Dermis blood vessel endothelial cell (primary cell): ENCODE data around the gene RPL4. TPM values are rescaled to one million over a fixed set of nuclear protein-coding genes. Genes with fewer than 3 reads are reported as not detected.
A peak's percentile ranks its signal among the peaks of the same experiment; 100 is the strongest.
"Not testable (repeated sequence)": the region's sequence is repeated elsewhere in the genome, so short reads cannot be mapped to it uniquely, and the experiment has no call there.

Experiments used
- DNase-seq: peaks from one replicate; pipeline ENCODE4 v3.0.0; 2010
- total RNA-seq: library from RNA; depleted of rRNA; stranded (reverse); fragments of >200 nt; gene quantifications from 2 replicates; pipeline ENCODE4 v1.2.3, GENCODE V29; 2014

The RPL4 gene
- total RNA-seq, result 1,741 and 3,818 TPM in 2 replicates

DNA sequence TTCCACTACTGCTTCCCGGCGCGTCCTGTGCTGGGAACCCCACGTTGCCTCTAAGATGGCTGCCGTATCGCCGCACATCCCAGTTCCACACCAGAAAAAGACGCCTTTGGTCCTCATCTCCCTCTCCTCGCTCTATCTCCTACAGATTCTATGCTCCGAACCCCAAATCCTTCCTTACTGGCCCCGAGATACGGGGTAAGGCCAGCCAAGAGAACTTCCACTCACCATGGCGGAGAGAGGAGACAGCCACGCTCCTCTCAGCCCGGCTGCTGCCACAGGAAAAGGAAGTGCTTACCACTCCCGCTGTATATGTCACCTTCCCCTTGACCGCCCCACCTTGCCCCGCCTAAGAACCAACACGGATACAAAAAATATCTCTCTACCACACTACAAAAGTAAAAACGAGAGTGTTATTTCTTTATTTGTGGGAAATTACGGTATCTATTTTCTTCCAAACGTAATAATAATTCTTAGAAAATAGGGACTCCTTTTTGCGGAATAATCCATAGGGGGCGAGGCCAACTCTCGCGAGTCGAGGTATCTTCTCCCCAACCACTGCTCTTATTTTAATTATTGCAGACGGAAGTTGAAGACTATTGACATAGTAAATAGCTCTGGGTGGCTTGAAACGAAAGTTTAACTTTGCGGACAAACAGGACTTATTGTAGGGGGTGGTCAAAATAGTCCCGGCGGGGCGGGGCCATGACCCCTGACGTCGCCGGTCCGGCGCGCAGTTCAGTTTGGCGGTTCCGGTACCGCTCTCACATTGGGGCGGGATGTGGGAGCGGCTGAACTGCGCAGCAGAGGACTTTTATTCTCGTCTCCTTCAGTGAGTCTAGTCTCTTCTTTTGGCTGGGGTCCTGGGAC is at the start of gene RPL4, which contains the start of gene ZWILCH:
TSS of gene RPL4 (minus strand) at position 293 of the 867 bp plus-strand sequence. CDS start at position 228, 65 bp downstream.
TSS of gene ZWILCH (plus strand) at position 764 of the 867 bp plus-strand sequence. CDS start at position 777, 13 bp downstream.
- DNase-seq, result peak; percentile 87

DNA sequence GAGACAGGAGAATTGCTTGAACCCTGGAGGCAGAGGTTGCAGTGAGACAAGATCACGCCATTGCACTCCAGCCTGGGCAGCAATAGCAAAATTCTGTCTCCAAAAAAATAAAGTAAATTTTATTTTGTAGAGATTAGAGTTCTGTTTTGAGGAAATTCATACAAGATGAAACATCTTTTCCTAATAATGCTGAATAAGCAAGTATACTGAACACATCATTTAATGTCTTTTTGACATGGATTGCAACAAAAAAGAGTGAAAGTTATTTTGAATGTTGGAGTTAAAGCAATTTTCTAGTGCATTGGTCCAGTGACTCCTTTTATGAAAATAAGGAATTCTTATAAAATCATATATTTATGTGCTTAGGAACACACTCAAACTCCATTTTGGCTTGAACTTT is 40.6 kb upstream of the RPL4 start:
- no peak for DNase-seq

DNA sequence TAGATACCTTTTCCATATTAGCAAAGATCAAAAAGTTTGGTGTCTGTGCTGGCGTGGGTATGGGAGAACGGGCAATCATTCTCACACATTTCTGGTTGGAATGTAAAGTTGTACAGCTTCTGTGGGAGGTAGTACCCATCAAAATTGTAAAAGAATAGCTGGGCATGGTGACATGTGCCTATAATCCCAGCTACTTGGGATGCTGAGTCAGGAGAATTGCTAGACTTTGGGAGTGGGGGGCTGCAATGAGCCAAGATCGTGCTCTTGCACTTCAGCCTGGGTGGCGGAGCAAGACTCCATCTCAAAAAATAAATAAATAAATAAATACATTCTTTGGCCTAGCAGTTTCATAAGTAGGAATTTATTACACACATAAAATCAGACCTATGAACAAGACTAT is 38.2 kb upstream of the RPL4 start:
- DNase-seq, result no peak

DNA sequence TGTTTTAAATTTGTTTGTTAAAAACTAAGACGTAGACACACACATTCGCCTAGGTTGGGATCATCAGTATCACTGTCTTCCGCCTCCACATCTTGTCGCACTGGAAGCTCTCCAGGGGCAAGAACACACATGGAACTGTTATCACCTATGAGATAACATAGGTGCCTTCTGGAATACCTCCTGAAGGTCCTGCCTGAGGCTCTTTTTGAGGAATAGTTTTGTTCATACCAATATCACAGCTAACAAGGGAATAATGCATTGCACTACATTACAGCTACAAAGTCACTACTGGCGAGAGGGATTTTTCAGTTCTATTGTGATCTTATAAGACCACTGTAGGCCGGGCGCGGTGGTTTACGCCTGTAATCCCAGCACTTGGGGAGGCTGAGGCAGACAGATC is 30.4 kb upstream of the RPL4 start:
- no peak for DNase-seq

DNA sequence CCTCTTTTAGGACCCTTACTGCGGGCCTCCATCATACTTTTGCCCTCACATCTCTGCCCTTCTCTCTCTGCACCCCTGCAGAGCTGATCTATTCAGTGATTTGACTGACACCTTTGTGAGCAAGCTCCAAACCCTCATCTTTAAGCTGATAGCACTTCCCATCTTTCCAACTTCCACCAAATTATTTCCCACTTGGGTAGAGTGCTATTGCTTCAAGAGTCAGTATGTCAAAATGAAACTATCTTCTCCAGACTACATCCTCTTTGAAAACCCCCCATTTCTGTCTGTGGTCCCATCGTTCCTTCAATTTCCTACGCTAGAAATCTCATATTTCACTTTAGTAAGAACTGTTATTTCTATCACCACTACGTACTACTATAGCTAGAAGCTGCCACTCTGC is 20.2 kb upstream of the RPL4 start:
- DNase-seq, result no peak

DNA sequence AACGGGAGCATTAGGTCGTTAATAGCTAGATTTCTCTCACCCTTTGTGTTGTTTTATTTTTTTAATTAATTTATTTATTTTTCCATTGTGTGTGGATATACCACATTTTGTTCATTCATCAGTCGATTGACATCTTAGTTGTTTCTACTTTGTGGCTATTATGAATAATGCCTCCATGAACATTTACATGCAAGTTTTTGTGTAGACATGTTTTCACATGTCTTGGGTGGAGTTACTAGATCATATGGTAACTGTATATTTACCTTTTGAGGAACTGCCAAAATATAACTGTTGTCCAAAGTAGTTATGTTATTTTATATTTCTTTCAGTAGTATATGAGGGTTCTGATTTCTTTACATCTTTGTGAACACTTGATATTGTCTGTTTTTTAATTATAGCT is 19.3 kb upstream of the RPL4 start:
- no peak for DNase-seq

DNA sequence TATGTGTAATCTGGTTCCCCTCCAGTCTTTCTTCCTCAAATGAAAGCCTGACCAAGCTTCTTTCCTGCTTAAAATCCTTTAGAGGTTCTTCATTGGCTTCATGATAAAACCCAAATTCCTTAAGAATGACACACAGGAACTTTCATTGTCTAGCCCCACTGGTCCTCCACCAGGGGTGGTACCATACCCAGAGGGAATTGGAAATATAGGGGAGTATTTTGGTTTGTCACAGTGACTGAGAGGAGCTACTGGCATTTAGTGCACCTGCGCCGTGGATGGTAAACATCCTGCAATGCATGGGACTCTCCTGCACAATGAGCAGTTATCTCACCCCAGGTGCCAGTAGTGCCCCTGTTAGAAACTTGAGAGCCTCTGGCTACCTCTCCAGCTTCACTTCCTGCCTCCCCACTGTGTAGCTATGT is 11.3 kb upstream of the RPL4 start:
- DNase-seq, result peak; percentile 55

DNA sequence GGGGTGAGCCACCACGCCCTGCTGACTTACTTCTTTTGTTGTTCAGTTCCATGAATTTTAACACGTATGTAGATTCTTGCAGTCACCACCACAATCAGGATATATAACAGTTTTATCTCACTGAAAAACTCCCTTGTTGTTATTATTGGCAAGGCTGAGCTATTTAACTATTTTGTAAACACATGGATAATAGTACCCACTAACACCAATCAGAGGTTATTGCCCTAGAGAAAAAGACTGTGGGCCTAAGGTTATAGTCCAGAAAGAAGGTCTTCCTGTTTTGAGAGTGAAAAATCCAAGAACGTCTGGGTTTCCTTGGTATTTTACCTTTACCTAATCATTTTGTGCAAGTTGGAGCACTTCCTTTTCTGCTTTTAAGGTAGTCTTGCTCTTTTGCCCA is 9.9 kb upstream of the RPL4 start:
- DNase-seq, result peak; percentile 33

DNA sequence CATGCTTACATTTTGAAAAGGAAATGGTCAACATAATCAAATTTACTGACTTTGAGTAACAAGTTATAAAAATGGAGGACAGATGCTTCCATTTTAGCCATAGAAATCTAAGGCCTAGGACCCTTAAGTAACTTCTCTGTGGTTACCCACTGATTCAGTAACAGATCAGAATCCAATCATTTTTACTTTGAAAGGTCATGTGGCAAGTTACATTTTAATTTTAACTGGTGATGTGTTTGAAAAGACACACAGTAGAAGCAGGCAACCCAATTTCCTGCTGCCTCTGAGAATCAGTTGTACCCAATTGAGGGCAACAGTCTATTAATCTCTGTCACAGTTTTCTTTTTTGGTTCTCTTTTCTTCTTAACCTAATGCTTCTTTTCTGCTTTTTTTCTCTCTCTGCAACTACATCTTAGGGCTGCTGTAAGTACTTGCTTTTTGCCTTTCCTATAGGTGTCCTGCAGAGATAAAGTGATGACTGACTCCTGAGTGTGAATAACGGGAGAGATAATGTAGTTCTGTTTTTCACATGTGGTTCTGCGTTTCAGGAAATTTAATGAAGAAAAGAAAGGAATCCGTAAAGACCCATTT is 3.7 kb upstream of the RPL4 start:
- DNase-seq, result no peak

DNA sequence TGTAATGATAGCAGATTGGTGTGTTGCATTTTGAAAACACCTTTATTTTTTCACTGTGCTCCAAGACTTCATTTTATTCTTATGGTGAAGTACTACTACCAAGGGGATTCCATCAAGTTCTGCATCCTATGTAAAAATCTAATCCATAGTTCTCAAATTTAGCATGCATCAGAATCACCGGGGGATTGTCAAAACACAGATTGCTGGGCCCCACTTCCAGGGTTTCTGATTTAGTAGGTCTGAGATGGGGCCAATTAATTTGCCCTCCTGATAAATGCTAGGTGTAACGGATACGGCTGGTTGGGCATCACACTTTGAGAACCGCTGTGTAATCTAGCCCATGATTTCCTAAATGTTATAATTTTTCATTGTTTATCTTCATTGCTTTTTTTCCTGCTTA is 1.2 kb upstream of the RPL4 start:
- DNase-seq, result peak; percentile 18

DNA sequence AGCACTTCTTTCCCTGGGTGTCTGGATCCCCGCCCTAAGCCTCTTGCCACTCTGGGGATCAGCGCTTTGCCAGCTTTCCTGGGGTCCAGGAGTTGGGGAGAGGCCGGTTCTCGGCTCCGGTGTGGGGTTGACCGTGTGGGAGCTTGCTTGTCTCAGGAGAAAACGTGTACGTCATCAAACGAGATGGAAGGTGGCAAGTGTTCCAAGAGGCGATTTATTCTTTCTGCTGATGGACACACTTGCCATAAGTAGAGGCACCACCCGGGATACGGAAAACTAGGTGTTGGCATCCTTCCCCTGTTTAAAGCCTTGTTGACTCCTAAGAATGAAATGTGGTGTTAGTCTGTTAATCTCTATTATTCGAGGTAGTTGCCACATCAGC is 766 bp upstream of the RPL4 start:
- peak; percentile 67 for DNase-seq

DNA sequence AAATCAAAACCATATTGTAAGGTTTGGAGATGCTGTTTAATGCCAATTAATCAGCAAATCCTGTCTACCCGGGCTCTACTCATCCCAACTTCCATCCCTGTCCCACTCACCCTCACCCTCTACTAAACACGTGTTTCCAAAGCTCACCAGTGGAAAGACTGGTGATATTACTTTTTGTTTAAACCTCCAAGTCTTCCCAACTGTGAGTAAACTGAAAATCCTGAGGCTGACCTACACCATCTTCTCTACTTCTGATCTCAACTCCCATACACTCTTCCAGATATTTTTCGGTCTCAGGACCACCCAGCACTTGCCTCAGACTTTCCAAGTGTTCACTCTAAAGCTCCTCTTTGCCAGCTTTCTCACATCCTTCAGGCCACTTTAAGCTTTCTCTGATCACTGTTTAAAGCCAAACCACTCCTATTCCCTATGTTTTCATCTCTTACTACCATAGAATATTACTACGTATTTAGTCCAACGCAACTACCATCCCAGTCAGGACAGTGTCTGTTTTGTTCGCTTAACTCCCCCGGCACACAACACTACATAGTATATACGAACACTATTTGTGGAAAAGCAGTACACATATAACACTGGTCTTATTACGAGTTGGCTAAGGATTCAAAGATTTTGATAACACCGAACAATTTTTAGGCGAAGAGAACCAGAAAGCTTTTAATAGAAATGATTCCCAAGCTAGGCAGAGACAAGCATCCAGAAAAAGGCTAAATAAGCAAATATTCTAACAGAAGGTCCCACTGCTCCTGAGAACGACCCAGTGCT is 684 bp downstream of the RPL4 start:
- DNase-seq, result peak; percentile 13

DNA sequence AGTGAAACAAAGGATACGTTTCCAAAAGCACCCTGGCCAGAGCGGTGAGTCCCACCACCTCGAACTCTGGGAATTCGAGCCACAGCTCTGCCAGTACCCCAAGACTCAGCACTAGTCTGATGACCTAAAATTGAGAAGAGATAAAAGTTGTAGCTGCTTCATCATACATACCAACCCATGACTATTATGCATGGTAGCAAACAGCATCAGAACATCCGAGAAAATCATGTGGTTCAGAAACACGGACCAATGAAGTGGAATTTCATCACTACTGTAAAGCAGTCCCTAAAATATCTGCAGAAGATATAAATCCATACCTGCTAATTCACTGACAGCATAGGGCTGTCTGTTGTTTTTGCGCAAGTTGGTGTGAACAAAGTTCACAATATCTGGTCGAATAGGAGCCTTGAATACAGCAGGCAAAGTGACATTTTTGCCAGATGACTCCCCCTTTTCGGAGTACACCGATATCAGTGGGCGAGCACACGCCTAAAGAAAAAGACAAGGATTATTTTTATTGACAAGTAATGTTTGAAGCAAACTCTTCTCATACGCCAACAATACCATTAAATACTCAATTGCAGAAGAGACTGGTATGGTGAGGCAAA is 1.5 kb downstream of the RPL4 start:
- not testable (repeated sequence) for DNase-seq

DNA sequence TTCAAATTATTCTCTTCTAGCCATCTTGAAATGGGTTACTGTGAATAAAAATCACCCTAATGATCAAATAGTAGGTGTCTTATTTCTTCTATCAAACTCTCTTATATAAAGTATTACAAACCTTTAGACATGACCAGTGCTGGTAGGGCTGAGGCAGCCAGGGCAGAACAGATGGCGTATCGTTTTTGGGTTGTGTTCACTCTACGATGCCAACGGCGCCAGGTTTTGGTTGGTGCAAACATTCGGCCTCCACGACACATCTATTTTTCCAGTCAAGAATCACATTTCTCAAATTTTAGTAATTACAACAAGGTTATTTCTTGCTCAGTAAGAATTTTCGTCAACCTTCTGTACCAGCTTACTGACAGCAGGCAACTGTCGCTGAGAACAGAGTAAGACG is 2.2 kb downstream of the RPL4 start:
- DNase-seq, result no peak

DNA sequence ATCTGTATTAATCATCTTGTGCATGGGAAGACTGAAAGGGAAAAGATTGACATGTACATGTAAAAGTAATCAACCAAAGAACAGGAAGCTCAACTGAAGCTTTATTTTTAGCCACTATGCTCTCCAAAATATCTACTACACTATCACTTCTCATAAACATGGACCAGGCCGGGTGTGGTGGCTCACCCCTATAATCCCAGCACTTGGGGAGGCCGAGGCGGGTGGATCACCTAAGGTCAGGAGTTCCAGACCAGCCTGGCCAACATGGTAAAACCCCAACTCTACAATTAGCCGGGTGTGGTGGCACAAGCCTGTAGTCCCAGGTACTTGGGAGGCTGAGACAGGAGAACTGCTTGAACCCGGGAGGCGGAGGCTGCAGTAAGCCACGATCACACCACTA is 4.3 kb downstream of the RPL4 start:
- DNase-seq, result not testable (repeated sequence)

DNA sequence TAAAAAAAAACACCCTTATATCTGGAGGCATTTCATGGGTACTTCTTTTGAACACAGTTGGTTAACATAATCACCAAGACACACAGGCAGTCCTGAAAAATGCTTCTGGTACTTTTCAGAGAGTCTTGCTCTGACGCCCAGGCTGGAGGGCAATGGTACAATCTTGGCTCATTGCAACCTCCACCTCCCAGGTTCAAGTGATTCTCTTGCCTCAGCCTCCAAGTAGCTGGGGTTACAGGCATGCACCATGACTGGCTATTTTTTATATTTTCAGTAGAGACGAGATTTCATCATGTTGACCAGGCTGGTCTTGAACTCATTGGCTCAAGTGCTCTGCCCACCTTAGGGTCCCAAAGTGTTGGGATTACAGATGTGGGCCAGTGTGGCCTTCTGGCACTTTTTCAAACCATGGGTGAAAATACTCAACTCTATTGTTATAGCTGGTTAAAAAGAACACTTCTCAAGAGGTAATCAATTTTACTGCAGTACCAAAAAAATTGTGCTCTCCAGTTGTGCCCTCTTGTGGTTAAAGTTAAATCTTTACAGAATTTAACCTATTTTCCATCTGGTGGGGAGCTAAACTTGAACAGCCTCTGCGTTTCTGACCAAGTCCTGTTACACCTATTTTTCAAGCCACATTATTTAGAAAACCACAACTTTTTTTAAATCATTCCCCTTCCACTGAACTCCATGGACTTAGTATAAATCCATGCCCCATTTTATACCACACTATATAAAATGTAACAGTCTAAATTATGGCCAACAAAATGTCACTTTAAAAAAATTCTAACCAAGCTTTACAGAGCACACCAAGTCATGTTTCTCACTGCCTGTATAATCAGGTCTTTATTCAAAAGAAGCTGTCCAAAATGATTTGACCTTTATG is 5.9 kb downstream of the RPL4 start:
- DNase-seq, result peak; percentile 70

DNA sequence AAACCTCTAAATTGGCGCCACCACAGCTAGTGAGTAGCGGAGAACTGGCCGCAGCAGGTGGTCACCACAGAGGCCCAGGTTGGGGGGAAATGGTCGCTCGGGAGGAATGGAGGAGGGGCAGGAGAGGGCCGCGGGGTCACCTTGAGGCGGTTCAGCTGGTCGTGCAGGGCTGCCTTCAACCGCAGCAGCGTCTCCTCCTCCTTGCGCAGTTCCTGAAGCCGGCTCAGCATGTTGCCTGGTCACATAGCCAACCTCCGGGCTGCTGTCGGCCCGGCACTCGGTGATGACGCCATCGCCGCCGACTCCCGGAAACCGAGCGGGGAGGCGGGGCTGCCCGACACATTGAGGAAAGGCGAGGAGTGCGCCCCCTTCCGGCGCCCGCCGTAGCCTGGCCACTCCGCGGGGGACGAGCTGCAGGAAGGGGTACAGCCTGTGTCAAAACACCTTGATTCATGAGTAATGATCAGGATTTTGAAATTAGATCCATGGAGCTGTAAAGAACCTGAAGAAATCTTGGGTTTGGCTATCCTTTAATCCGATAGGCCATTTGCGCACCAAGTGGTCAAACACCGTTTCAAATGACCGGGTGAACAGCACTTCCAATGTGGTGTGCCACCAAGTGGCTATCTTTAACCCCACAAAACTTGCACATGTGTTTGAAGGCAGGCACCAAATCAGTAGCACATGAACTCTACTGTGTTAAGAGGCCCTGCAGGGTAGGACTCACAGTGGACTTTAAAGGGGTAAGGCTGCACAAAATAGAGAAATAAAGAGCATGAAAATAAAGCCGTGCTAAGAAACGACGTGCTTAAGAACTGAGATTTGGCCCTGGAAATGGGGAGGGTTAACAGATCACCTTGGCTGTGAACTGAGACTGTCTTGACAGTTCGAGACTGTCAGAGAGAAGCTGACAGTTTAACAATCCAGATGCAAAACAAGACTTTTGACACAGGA is 6.9 kb downstream of the RPL4 start, which contains the start of gene SNAPC5:
TSS of gene SNAPC5 (minus strand) at position 261 of the 954 bp plus-strand sequence. CDS start at position 230, 31 bp downstream.
- DNase-seq, result peak; percentile 97

DNA sequence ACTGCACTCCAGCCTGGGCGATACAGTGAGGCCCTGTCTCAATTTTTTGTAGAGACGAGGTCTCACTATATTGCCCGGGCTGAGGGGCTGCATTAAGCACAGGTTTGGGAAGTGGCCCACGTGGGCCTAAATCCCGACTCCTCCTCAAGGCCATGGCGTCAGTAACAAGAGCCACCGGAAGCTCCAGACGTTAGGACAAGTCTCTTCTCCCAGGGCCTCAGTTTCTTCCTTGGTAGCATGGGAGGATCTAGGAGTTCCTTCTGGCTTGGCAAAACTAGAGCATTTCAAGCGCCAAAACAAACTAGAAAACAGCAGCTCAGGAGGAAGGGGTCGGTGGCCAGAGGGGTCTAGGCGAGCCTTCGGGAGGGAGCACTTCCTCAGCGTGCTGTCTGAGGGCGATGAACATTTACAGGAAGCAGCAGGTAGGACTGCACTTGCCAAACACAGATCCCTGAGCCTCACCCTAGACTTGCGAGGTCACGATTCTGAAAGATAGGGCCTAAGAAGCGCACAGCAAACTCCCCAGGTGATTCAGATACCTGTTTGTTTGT is 7.6 kb downstream of the RPL4 start:
- DNase-seq, result peak; percentile 12

DNA sequence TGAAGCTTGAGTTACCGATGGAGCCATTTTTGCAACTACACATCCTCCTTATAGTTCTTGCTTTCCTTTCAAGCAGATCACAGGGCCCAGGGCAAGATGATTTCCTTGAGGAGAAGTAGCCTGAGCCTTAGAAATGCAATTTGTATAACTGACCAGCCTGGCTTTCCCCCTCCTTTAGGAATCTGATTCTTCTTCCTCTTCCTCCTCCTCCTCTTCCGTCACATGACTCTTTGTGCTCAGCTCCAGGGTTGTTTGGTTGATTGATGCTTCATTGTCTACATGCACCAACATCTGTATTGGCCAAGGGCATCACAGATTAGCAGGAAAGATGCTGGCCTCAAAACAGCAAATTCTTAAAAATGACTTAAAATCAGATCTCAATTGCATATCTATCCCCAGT is 10.4 kb downstream of the RPL4 start:
- DNase-seq, result no peak

DNA sequence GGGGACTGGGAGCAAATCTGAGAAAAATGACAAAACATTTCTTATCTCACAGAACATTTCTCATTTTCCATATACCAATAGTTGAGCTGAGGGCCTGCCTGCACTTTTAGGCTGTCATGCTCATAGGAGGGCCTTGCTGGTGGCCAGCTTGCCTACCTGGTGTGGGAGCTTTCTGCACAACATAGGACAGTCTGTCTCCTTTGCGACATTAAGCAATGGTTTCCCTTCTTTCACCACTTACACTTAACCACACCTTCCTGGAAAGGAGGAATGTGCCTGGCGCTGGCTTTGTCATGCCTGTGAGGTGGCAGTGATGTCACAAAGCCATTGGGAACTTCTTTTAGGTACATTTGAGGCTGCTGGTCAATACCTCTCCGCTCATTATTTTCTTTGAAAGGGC is 12.8 kb downstream of the RPL4 start:
- no peak for DNase-seq
